Coronary artery (tissue), 2 donors: ENCODE results near the gene LOXL1.

ENCODE experiments used
- DNase-seq: peaks from one replicate; pipeline ENCODE4 v3.0.0-alpha.2; 2017; ENCODE audit warnings: low spot score
- H3K27ac ChIP-seq, 2 donors: fragments of 200-600 bp; sonication (generic); one replicate each; pipeline ENCODE4 v1.5.1; 2016 to 2019
- H3K4me3 ChIP-seq: fragments of 200-600 bp; sonication (generic); 2 replicates; pipeline ENCODE4 v1.5.1; 2016; ENCODE audit warnings: mild to moderate bottlenecking, moderate library complexity
- CTCF ChIP-seq: fragments of 200-600 bp; sonication (generic); IDR thresholded peaks from one replicate; pipeline ENCODE4 v1.5.1; 2019; ENCODE audit warnings: antibody characterized with exemption

The LOXL1 gene

DNA sequence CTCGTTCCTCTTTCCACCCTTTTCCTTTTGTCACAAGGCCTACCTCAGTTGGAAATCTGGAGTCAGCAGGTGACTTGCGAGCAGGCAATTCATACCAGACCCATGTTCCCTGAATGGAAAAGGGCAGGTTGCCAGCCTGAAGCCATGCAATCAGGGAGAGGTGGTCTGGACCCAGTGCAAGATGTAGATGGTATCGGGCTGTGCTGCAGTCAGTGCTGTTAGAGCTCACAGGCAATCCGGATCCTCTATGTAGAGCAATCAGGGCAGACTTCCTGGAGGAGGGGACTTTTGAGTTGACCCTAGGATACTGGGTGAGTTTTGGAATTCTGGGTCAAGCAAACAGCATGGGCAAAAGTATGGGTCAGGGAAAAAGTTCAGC, 18.9 kb downstream of the LOXL1 start:
- Histone ChIP-seq H3K4me3 (no peak overlapping the region), H3K27ac (peak overlapping the region in 1 of 2 donors; percentile 68)
- TF ChIP-seq CTCF = no peak
- no peak for DNase-seq

DNA sequence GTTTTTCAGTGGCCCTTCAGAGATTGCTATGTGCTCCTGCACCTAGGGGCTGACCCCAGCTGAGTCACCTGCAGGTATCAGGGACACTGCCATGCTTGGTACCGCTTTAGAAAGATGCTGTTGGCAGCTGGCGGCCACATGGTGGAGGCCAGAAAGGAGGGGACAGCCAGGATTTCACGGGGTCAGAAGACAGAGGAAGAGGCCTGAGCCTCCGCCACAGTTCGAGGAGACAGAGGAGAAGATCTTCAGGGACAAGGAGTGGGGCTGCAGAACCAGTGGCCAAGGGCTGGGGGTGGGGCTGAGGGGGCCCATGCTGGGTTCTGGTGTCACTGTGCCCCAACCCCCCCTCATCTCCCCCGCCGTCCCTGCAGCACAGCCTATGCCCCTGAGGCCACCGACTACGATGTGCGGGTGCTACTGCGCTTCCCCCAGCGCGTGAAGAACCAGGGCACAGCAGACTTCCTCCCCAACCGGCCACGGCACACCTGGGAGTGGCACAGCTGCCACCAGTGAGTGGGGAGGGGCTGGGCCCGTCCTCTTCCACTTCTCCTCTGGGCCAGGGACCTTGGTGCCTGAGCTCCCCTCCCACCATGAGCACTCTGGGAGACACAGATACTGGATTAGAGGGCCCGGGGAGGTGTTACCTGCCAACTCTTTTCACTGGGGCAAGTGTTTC, 19.9 kb downstream of the LOXL1 start:
- Histone ChIP-seq H3K27ac (peak overlapping the region in 1 of 2 donors; percentile 59), H3K4me3 (no peak overlapping the region)
- no peak for TF ChIP-seq CTCF
- no peak for DNase-seq

GRCh38 chr15:73946795-73947370, 20.6 kb downstream of the LOXL1 start:
- no peak for TF ChIP-seq CTCF
- H3K27ac ChIP-seq = peak overlapping the region in 1 of 2 donors; percentile 14
- no peak overlapping the region for H3K4me3 ChIP-seq
- DNase-seq = no peak

GRCh38 chr15:73947651-73948050, 21.4 kb downstream of the LOXL1 start:
- peak overlapping the region in 1 of 2 donors; percentile 14 for H3K27ac ChIP-seq
- H3K4me3 ChIP-seq = no peak overlapping the region
- no peak for TF ChIP-seq CTCF
- no peak for DNase-seq

DNA sequence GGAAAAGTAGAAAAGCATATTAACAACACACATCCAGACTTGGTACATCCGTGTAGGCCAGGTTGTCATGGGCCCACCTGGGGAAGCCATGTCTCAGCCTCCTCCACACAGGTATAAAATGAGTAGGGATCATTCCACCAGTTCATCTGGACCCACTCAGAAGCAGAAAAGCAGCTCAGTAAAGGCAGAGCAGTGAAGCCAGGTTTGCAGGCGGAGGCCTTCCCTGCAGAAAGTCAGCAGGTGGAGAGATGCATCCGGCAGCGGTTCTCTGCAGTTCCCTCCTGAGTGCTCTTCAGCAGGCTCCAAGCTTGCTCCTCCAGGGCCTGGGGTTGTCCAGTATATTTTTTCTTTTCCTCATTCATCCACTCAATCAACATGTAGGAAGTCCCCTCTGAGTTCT, 22.1 kb downstream of the LOXL1 start:
- TF ChIP-seq CTCF = no peak
- Histone ChIP-seq H3K27ac (no peak overlapping the region), H3K4me3 (no peak overlapping the region)
- DNase-seq = no peak

- TF ChIP-seq CTCF = no peak
- H3K27ac ChIP-seq = peak overlapping the region in 1 of 2 donors; percentile 99
- H3K4me3 ChIP-seq = no peak overlapping the region
- no peak for DNase-seq
These were observed 22.7 kb downstream of the LOXL1 start for GRCh38 chr15:73948982-73949381.

GRCh38 chr15:73949496-73949895, 23.2 kb downstream of the LOXL1 start:
- no peak overlapping the region for H3K4me3 ChIP-seq
- TF ChIP-seq CTCF = no peak
- peak overlapping the region; percentile 97 to 99 for H3K27ac ChIP-seq
- DNase-seq = no peak
